GM23248 (cell line): Measurements from ENCODE around the gene ITGA8. TPM values are rescaled to one million over a fixed set of nuclear protein-coding genes. Genes with fewer than 3 reads are reported as not detected.

ENCODE experiments used
- DNase-seq: peaks from one replicate; pipeline ENCODE4 v3.0.0-alpha.2; 2015
- H2AFZ ChIP-seq: fragments of 200-600 bp; sonication (generic); 2 replicates; pipeline ENCODE4 v1.6.1; 2016; ENCODE audit warnings: antibody characterized with exemption
- H3F3A ChIP-seq: fragments of 200-600 bp; sonication (generic); 2 replicates; pipeline ENCODE4 v1.6.1; 2016; ENCODE audit warnings: mild to moderate bottlenecking, antibody characterized with exemption, mixed run types; ENCODE audit not compliant: insufficient read depth
- H3K27ac ChIP-seq: fragments of 200-600 bp; sonication (generic); 2 replicates; pipeline ENCODE4 v1.5.1; 2016; ENCODE audit warnings: mild to moderate bottlenecking
- H3K27me3 ChIP-seq: fragments of 200-600 bp; sonication (generic); replicated peaks from 2 replicates; pipeline ENCODE4 v1.6.1; 2016; ENCODE audit warnings: mild to moderate bottlenecking; ENCODE audit not compliant: insufficient read depth
- H3K36me3 ChIP-seq: fragments of 200-600 bp; sonication (generic); 2 replicates; pipeline ENCODE4 v1.6.1; 2016; ENCODE audit warnings: low read depth, mild to moderate bottlenecking
- H3K4me1 ChIP-seq: fragments of 200-600 bp; sonication (generic); 2 replicates; pipeline ENCODE4 v1.6.1; 2016; ENCODE audit warnings: mild to moderate bottlenecking; ENCODE audit not compliant: insufficient read depth
- H3K4me2 ChIP-seq: fragments of 200-600 bp; sonication (generic); one replicate; pipeline ENCODE4 v1.6.1; 2016; ENCODE audit warnings: mild to moderate bottlenecking; ENCODE audit not compliant: unreplicated experiment
- H3K4me3 ChIP-seq: fragments of 200-600 bp; sonication (generic); 2 replicates; pipeline ENCODE4 v1.5.1; 2016; ENCODE audit warnings: mild to moderate bottlenecking
- H3K79me2 ChIP-seq: fragments of 200-600 bp; sonication (generic); 2 replicates; pipeline ENCODE4 v1.6.1; 2016; ENCODE audit warnings: mild to moderate bottlenecking; ENCODE audit not compliant: insufficient read depth
- H3K9ac ChIP-seq: fragments of 200-600 bp; sonication (generic); 2 replicates; pipeline ENCODE4 v1.6.1; 2016; ENCODE audit warnings: mild to moderate bottlenecking
- H3K9me2 ChIP-seq: fragments of 200-600 bp; sonication (generic); 2 replicates; pipeline ENCODE4 v1.6.1; 2016; ENCODE audit warnings: mixed run types, mild to moderate bottlenecking, moderate library complexity; ENCODE audit not compliant: insufficient read depth
- H3K9me3 ChIP-seq: fragments of 200-600 bp; sonication (generic); one replicate; pipeline ENCODE4 v1.6.1; 2017; ENCODE audit warnings: low read depth
- H4K20me1 ChIP-seq: fragments of 200-600 bp; sonication (generic); 2 replicates; pipeline ENCODE4 v1.6.0; 2016; ENCODE audit not compliant: insufficient read depth
- EZH2 ChIP-seq: fragments of 200-600 bp; sonication (generic); IDR thresholded peaks from 2 replicates; pipeline ENCODE4 v1.6.1; 2018; ENCODE audit warnings: antibody characterized with exemption, mild to moderate bottlenecking; ENCODE audit not compliant: insufficient read depth, poor library complexity, severe bottlenecking
- EZH2phosphoT487 ChIP-seq: fragments of 200-600 bp; sonication (generic); IDR thresholded peaks from 2 replicates; pipeline ENCODE4 v1.6.1; 2018; ENCODE audit warnings: antibody characterized with exemption, moderate library complexity, mild to moderate bottlenecking, low read depth; ENCODE audit not compliant: insufficient read depth
- WGBS, 2 experiments: methylation state at CpG; one replicate each; pipeline ENCODE4 v1.1.6; 2015 to 2017; ENCODE audit warnings: low lambda C conversion rate in 2 of 2, low coverage in 1 of 2; ENCODE audit errors: missing lambda C conversion rate in 2 of 2; 5-methylcytosine and 5-hydroxymethylcytosine counted together
- in situ Hi-C: fragments of 300-500 bp; cut with MboI; formaldehyde crosslinking; loops from 2 replicates; pipeline ENCODE4 v1.15.0; 2020
- polyA plus RNA-seq: library from polyadenylated mRNA; unstranded; fragments of >200 nt; fragmentation: Nextera tagmentation; extraction: Ambion mirVana; gene quantifications from 2 replicates; pipeline ENCODE4 v1.2.1, GENCODE V29; 2016
- total RNA-seq: library from RNA; depleted of rRNA; stranded (reverse); fragments of >200 nt; shearing (Covaris generic); gene quantifications from 2 replicates; pipeline ENCODE4 v1.2.3, GENCODE V29; 2014

Gene ITGA8
- total and polyA plus RNA-seq, 2 experiments from 2014 or later: 0.32 TPM; not detected in 1

DNA sequence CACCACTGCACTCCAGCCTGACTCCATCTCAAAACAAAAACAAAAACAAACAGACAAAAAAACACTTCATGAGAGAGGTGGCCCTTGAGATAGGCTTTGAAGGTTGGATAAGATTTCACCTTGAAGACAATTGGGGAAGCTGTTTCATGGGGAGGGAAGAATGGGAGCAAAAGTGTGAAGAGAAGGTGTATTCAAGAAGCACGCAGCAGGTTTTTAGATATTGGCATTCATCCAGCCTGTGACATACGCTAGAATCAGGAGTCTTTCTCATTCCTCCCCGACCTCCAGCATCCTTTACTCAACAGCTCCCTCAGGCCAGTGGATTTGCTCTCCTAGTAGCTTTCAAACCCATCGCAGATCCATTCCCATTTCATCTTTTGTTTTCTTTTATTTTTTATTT, 232.3 kb downstream of the ITGA8 start:
- Histone ChIP-seq H3F3A (no peaks in the 10 kb centered on the region), H3K27me3 (no peaks in the 10 kb centered on the region), H3K9ac (no peak overlapping the region), H3K4me2 (no peak overlapping the region), H3K9me3 (no peaks in the 10 kb centered on the region), H3K36me3 (no peaks in the 10 kb centered on the region), H3K79me2 (no peaks in the 10 kb centered on the region), H2AFZ (no peak overlapping the region), H3K4me1 (peaks cover 24% of the 10 kb centered on the region; the same call in 1 of the 2 replicates), H3K4me3 (no peak overlapping the region), H4K20me1 (no peaks in the 10 kb centered on the region), H3K27ac (no peak overlapping the region), H3K9me2 (no peaks in the 10 kb centered on the region)
- in situ Hi-C loops: no loop called here
- TF ChIP-seq EZH2: no peak
- no peak for TF ChIP-seq EZH2phosphoT487
- WGBS, 2 experiments: 68 to 71% methylated on average over 4 of the region's 4 CpGs
- DNase-seq: no peak

DNA sequence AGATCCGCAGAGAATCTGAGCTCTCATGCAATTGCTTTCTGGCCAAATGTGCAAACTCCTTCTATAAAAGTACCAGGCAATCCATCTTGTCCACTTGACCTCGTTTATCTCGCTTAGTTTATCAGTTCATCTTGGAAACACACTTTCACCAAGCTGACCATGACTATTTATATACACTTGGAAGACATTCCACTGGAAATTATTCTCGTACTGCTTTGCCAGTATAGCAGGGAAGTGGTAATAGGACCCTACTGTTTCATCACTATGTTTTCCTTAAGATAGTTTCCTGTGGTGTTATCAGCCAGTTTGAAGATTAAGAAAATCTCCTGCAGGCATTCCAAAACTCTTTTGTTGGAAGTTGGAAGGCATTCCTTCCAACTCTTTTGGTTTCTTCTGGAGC, 233.3 kb downstream of the ITGA8 start:
- peaks cover 17% of the 10 kb centered on the region; the same call in 1 of the 2 replicates for H3K4me1 ChIP-seq
- in situ Hi-C loops: no loop called here
- no peak for DNase-seq
- H3F3A ChIP-seq: no peaks in the 10 kb centered on the region
- no peaks in the 10 kb centered on the region for H3K9me3 ChIP-seq
- no peaks in the 10 kb centered on the region for H3K9me2 ChIP-seq
- no peaks in the 10 kb centered on the region for H3K27me3 ChIP-seq
- no peaks in the 10 kb centered on the region for H3K36me3 ChIP-seq
- H3K4me3 ChIP-seq: no peak overlapping the region
- H2AFZ ChIP-seq: no peak overlapping the region
- 60 to 64% methylated on average over 4 of the region's 4 CpGs for WGBS, 2 experiments
- H3K27ac ChIP-seq: no peak overlapping the region
- H3K79me2 ChIP-seq: no peaks in the 10 kb centered on the region
- TF ChIP-seq EZH2phosphoT487 (no peak), EZH2 (no peak)
- H3K4me2 ChIP-seq: peak overlapping the region; percentile 7
- no peaks in the 10 kb centered on the region for H4K20me1 ChIP-seq
- no peak overlapping the region for H3K9ac ChIP-seq

DNA sequence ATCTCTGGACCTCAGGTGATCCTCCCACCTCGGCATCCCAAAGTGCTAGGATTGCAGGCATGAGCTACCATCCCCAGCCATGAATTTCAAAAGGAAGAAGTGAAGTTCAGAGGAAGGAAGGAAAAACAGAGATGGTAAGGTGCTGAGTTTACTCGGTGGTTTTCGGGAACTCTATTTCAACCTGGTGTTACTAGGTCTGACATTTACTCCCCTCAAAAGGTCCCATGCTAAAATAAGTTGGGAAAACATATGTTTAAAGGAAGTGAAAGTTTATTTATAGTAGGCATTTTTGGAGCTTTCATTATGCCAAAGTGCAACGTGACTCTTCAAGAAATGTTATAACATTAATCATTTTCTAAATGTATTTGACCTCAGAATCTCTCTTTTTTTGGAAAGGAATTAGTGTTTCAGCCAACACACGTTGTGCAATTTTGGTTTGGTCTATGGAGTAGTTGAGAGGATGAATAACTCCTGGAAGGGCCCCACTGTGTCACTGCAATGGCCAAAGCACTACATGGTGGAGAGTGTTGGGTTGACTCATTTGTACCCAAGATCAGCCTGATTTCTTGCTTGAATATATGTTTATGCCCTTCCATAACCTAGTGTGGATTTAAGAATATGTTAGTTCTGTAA, 233.9 kb downstream of the ITGA8 start:
- Histone ChIP-seq H3K79me2 (no peaks in the 10 kb centered on the region), H3K9me3 (no peaks in the 10 kb centered on the region), H3K27ac (no peak overlapping the region), H2AFZ (no peak overlapping the region), H4K20me1 (no peaks in the 10 kb centered on the region), H3F3A (no peaks in the 10 kb centered on the region), H3K9me2 (no peaks in the 10 kb centered on the region), H3K4me1 (peaks cover 17% of the 10 kb centered on the region; the same call in 1 of the 2 replicates), H3K27me3 (no peaks in the 10 kb centered on the region), H3K36me3 (no peaks in the 10 kb centered on the region), H3K9ac (no peak overlapping the region), H3K4me3 (no peak overlapping the region), H3K4me2 (peak overlapping the region; percentile 7)
- TF ChIP-seq EZH2: no peak
- 64% methylated on average over 5 of the region's 5 CpGs for WGBS, 2 experiments
- in situ Hi-C loops: no loop called here
- peak; percentile 73 for DNase-seq

DNA sequence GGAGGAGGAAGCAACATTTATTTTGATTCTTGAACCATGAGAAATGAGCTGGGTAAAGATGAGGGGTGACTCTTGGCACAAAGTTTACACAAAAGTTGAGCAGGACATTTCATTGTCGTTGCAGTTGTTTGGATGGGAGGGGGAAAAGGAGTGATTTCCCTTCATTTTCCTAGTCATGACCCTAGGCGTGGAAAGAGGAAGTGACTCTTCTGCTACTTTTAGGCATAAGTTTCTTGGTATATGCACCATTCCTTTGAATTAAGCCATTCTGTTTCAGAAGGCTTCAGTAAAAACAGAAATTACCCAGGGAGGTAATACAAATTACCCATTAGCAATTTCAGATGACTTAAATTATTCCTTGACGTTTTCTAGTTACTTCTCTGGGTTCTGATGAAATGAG, 234.7 kb downstream of the ITGA8 start:
- H3K27me3 ChIP-seq: no peaks in the 10 kb centered on the region

More for the DNA sequence above, 234.7 kb downstream of the ITGA8 start:
- Histone ChIP-seq H3F3A (no peaks in the 10 kb centered on the region), H3K9me3 (no peaks in the 10 kb centered on the region), H3K27ac (no peak overlapping the region), H3K4me3 (no peak overlapping the region), H4K20me1 (no peaks in the 10 kb centered on the region), H3K79me2 (no peaks in the 10 kb centered on the region), H3K36me3 (no peaks in the 10 kb centered on the region), H3K9me2 (no peaks in the 10 kb centered on the region), H3K4me2 (no peak overlapping the region), H3K4me1 (peaks cover 17% of the 10 kb centered on the region; the same call in 1 of the 2 replicates), H3K9ac (no peak overlapping the region), H2AFZ (no peak overlapping the region)
- in situ Hi-C loops: no loop called here
- DNase-seq: no peak
- TF ChIP-seq EZH2 (no peak), EZH2phosphoT487 (no peak)
- WGBS, 2 experiments: 44 to 47% methylated on average over 3 of the region's 3 CpGs
